Activated B cell treated with CpG ODN at 0.5 μM for 24 hours (primary cell): ENCODE data around the gene PRR20G. TPM values are rescaled to one million over a fixed set of nuclear protein-coding genes. Genes with fewer than 3 reads are reported as not detected.

Experiments
- ATAC-seq: fragments of 200-7000 bp; cut with Tn5 transposase; one replicate; pipeline ENCODE4 v1.10.0; 2021; ENCODE audit warnings: low read depth, mild to moderate bottlenecking, moderate library complexity
- CTCF ChIA-PET: fragments of 350-600 bp; sonication (Branson Sonifier 250); formaldehyde crosslinking; loops from one replicate; lab custom pipeline; 2021; ENCODE audit warnings: antibody characterized with exemption; lab: Charles Lee
- POLR2A ChIA-PET: fragments of 350-600 bp; sonication (Branson Sonifier 250); formaldehyde crosslinking; loops from one replicate; lab custom pipeline; 2021; ENCODE audit warnings: antibody characterized with exemption; lab: Charles Lee
- DNase-seq: peaks from one replicate; pipeline ENCODE4 v3.0.0; 2022
- H3K27ac Mint-ChIP-seq: one replicate; pipeline ENCODE4 v1.8.0; 2020; ENCODE audit warnings: mixed read lengths
- H3K27me3 Mint-ChIP-seq: one replicate; pipeline ENCODE4 v1.8.0; 2021; ENCODE audit warnings: mixed read lengths
- H3K36me3 Mint-ChIP-seq: one replicate; pipeline ENCODE4 v1.8.0; 2021; ENCODE audit warnings: low read depth, mixed read lengths
- H3K4me1 Mint-ChIP-seq: one replicate; pipeline ENCODE4 v1.8.0; 2021; ENCODE audit warnings: mixed read lengths
- H3K4me3 Mint-ChIP-seq: one replicate; pipeline ENCODE4 v1.8.0; 2020; ENCODE audit warnings: mild to moderate bottlenecking, mixed read lengths
- H3K9me3 Mint-ChIP-seq: one replicate; pipeline ENCODE4 v1.8.0; 2020; ENCODE audit warnings: mixed read lengths
- CTCF ChIP-seq: fragments of 200-600 bp; IDR thresholded peaks from one replicate; pipeline ENCODE4 v1.8.0; 2022; ENCODE audit warnings: antibody characterized with exemption, mild to moderate bottlenecking
- intact Hi-C: fragments of 100-400 bp; cut with micrococcal nuclease; formaldehyde crosslinking; loops from one replicate; pipeline ENCODE4 v1.15.1; 2024
- total RNA-seq: library from RNA; stranded (reverse); gene quantifications from 2 replicates; pipeline ENCODE4 v1.2.3, GENCODE V29; 2022

The PRR20G gene
- total RNA-seq, 1 donor from 2014 or later: not detected

DNA sequence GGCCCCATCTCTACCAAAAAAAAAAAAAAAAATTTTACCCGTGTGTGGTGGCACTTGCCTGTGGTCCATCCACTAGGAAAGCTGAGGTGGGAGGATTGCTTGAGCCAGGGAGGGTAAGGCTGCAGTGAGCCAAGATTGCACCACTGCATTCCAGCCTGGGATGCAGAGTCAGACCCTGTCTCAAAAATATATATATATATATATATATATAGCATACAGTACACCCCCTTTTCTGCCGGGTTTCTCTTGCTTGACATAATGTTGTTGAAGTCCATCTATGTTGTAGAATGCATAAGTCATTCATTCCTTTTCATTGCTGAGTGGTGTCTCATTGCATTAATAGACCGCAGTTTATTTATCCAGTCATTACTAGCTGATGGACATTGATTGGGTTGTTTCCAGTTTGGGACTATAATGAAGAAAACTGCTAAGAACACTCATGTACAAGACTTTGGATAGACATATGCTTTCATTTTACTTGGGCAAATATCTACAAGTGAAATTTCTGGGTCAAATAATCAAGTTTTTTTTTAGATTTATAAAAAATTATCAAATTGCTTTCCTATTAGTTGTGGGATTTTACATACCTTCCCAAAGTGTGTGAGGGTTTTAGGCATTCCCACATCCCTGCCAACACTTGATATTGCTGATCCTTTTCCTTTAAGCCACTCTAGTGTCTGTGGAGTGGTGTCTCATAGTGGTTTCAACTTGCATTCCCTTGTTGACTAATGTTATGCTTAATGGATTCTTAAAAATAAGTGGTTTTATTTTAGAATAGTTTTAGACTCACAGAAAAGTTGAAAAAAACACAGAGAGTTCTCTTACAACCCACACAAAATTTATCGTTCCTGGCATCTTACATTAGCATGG lies 2.1 kb upstream of the PRR20G start:
- Mint-ChIP-seq H3K4me3 (no peak overlapping the region), H3K36me3 (no peaks in the 10 kb centered on the region), H3K9me3 (peaks cover 6% of the 10 kb centered on the region), H3K27ac (no peak overlapping the region), H3K4me1 (no peaks in the 10 kb centered on the region), H3K27me3 (peaks cover 3% of the 10 kb centered on the region)
- intact Hi-C loops: no loop called here
- POLR2A ChIA-PET: no interaction called here
- DNase-seq (no peak), ATAC-seq (no peak)
- TF ChIP-seq CTCF: no peak
- CTCF ChIA-PET: no interaction called here

GRCh38 chr3:127288921-127289705 lies 1.3 kb upstream of the PRR20G start:
- H3K36me3 Mint-ChIP-seq: no peaks in the 10 kb centered on the region
- CTCF ChIA-PET: no interaction called here
- H3K4me1 Mint-ChIP-seq: no peaks in the 10 kb centered on the region
- no peak overlapping the region for H3K4me3 Mint-ChIP-seq
- TF ChIP-seq CTCF: no peak
- H3K9me3 Mint-ChIP-seq: peaks cover 6% of the 10 kb centered on the region
- intact Hi-C loops: no loop called here
- peaks cover 1% of the 10 kb centered on the region for H3K27me3 Mint-ChIP-seq
- no peak overlapping the region for H3K27ac Mint-ChIP-seq
- DNase-seq (no peak), ATAC-seq (no peak)
- POLR2A ChIA-PET: no interaction called here

- ChIA-PET CTCF (interaction anchor here (0.6 kb wide), 1 partner anchor 960 kb away, joined by 3 read pairs; no protein-coding TSS in a partner anchor), POLR2A (no interaction called here)
- no peaks in the 10 kb centered on the region for H3K4me1 Mint-ChIP-seq
Observed at GRCh38 chr3:127288343-127288742, 497 bp upstream of the PRR20G start.

DNA sequence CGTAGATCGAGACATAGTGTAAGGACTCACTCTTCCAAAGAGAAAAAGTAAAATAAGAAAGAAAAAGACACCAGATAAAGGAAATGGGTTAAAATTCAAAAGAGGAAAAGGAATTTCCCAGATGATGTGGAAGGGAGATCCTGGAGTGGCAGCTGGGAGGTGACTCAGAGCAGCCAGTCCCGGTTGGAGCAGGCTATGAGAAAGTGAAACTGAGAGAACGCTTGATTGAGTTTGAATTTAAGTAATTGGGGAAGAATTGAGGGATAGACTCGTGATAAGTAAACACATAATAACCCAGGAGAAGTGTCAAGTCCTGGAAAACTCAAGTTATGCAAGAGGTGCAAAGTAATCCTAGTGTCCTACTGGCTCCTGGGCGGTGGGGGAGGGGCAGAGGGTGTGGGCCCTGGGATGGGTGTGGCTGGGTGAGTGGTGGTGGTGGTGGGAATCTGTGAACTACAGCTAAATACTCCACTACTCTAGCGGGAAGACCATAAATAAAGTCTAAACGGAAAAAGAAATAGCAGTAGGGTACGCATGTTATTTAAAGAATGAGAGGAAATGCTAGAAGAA lies 1.2 kb downstream of the PRR20G start:
- no peaks in the 10 kb centered on the region for H3K27me3 Mint-ChIP-seq
- intact Hi-C loops: no loop called here
- CTCF ChIA-PET: no interaction called here

More at GRCh38 chr3:127288343-127288742, 497 bp upstream of the PRR20G start:
- Mint-ChIP-seq H3K4me3 (no peak overlapping the region), H3K27me3 (peaks cover 1% of the 10 kb centered on the region), H3K36me3 (no peaks in the 10 kb centered on the region), H3K9me3 (peaks cover 6% of the 10 kb centered on the region), H3K27ac (no peak overlapping the region)
- no peak for DNase-seq
- intact Hi-C loops: no loop called here
- ATAC-seq: no peak
- TF ChIP-seq CTCF: no peak

More for the DNA sequence above, 1.2 kb downstream of the PRR20G start:
- H3K4me3 Mint-ChIP-seq: no peak overlapping the region
- no peaks in the 10 kb centered on the region for H3K4me1 Mint-ChIP-seq
- POLR2A ChIA-PET: no interaction called here
- ATAC-seq (no peak), DNase-seq (no peak)
- H3K27ac Mint-ChIP-seq: no peak overlapping the region
- no peaks in the 10 kb centered on the region for H3K36me3 Mint-ChIP-seq
- H3K9me3 Mint-ChIP-seq: peaks cover 3% of the 10 kb centered on the region
- TF ChIP-seq CTCF: no peak
